Measurements from ENCODE around the gene HSD17B14.

- no peak for TF ChIP-seq CTCF (IDR thresholded peaks at IDR 0.05)
- no peak for TF ChIP-seq POLR2AphosphoS5 (IDR thresholded peaks at IDR 0.05)
Measured at GRCh38 chr19:48796298-48797083, 39.8 kb downstream of the HSD17B14 start.

Measured in sigmoid colon (tissue), 4 donors.